DND-41 (cell line): ENCODE data around the gene MRPS14.

ENCODE experiments used
- ATAC-seq: fragments of 200-7000 bp; cut with Tn5 transposase; 3 replicates; pipeline ENCODE4 v1.9.1; 2021; ENCODE audit warnings: low read depth; ENCODE audit not compliant: insufficient read depth
- DNase-seq: peaks from one replicate; pipeline ENCODE4 v3.0.0-alpha.2; 2020
- H2AFZ ChIP-seq: 2 replicates; pipeline ENCODE4 v1.6.0; 2012; ENCODE audit warnings: low read depth, low read length
- H3K27ac ChIP-seq: 2 replicates; pipeline ENCODE4 v1.5.1; 2012; ENCODE audit warnings: low read length, inconsistent platforms
- H3K27me3 ChIP-seq: fragments of 200-600 bp; sonication (generic); 2 replicates; pipeline ENCODE4 v1.6.0; 2012; ENCODE audit warnings: low read length, mild to moderate bottlenecking, inconsistent platforms; ENCODE audit not compliant: insufficient read depth, poor library complexity
- H3K36me3 ChIP-seq: 2 replicates; pipeline ENCODE4 v1.5.1; 2012; ENCODE audit warnings: low read length, inconsistent platforms; ENCODE audit not compliant: insufficient read depth
- H3K4me1 ChIP-seq: 2 replicates; pipeline ENCODE4 v1.5.1; 2012; ENCODE audit warnings: mild to moderate bottlenecking, low read length; ENCODE audit not compliant: insufficient read depth
- H3K4me2 ChIP-seq: 2 replicates; pipeline ENCODE4 v1.6.0; 2012; ENCODE audit warnings: mild to moderate bottlenecking, moderate library complexity, low read length, inconsistent platforms; ENCODE audit not compliant: insufficient read depth
- H3K4me3 ChIP-seq, 2 experiments: fragments of 200-600 bp in 1 of 2; shearing (Covaris generic) in 1 of 2; 2 replicates each; pipeline ENCODE4 v1.5.1; 2012 to 2016; ENCODE audit warnings: inconsistent platforms in 2 of 2, low read length in 2 of 2, mild to moderate bottlenecking in 2 of 2, low read depth in 1 of 2, moderate library complexity in 1 of 2
- H3K79me2 ChIP-seq: 2 replicates; pipeline ENCODE4 v1.6.0; 2012; ENCODE audit warnings: low read length, inconsistent platforms; ENCODE audit not compliant: insufficient read depth
- H3K9ac ChIP-seq: 2 replicates; pipeline ENCODE4 v1.6.0; 2012; ENCODE audit warnings: low read depth, mild to moderate bottlenecking, inconsistent platforms, low read length, moderate library complexity
- H3K9me3 ChIP-seq: 2 replicates; pipeline ENCODE4 v1.5.1; 2012; ENCODE audit warnings: low read length, moderate library complexity, mild to moderate bottlenecking, inconsistent platforms; ENCODE audit not compliant: insufficient read depth, severe bottlenecking
- H4K20me1 ChIP-seq: 2 replicates; pipeline ENCODE4 v1.6.0; 2012; ENCODE audit warnings: low read length; ENCODE audit not compliant: insufficient read depth
- CTCF ChIP-seq: IDR thresholded peaks from 2 replicates; pipeline ENCODE4 v1.5.1; 2012; ENCODE audit warnings: borderline replicate concordance, low read length, moderate library complexity, mild to moderate bottlenecking; ENCODE audit not compliant: poor library complexity, severe bottlenecking; ENCODE audit errors: extremely low read depth
- EZH2 ChIP-seq: IDR thresholded peaks from 3 replicates; pipeline ENCODE4 v1.6.1; 2012; ENCODE audit warnings: borderline replicate concordance, low read depth, mild to moderate bottlenecking, moderate library complexity, low read length, inconsistent platforms; ENCODE audit not compliant: severe bottlenecking

Gene MRPS14

GRCh38 chr1:175023043-175023921 is at the start of gene MRPS14:
Gene MRPS14, minus strand, starts transcription at chr1:175023425. Its CDS starts 17 bp downstream, at chr1:175023408.
- H4K20me1 ChIP-seq = peaks cover 14% of the 10 kb centered on the region; the same call in 1 of the 2 replicates
- no peak for TF ChIP-seq CTCF
- TF ChIP-seq EZH2 = no peak
- no peaks in the 10 kb centered on the region for H3K27me3 ChIP-seq
- DNase-seq (peak; percentile 99), ATAC-seq (peak; percentile 93)
- peak within 1 kb of the TSS; percentile 91 for H3K9ac ChIP-seq
- H3K4me2 ChIP-seq = peak within 1 kb of the TSS; percentile 87
- no peaks in the 10 kb centered on the region for H3K9me3 ChIP-seq
- peak within 1 kb of the TSS; percentile 98 to 99 for H3K4me3 ChIP-seq
- H2AFZ ChIP-seq = peak within 1 kb of the TSS; percentile 90
- peaks cover 28% of the 10 kb centered on the region for H3K4me1 ChIP-seq
- H3K79me2 ChIP-seq = peaks cover 49% of the 10 kb centered on the region
- H3K36me3 ChIP-seq = peaks cover 11% of the 10 kb centered on the region
- H3K27ac ChIP-seq = peak within 1 kb of the TSS; percentile 92

- Histone ChIP-seq H3K4me3 (peak overlapping the region in 1 of 2 experiments; percentile 48; a peak in 2 of 4 replicates), H3K27me3 (peaks cover 7% of the 10 kb centered on the region), H2AFZ (peak overlapping the region; percentile 64), H3K4me2 (peak overlapping the region; percentile 65), H3K27ac (peak overlapping the region; percentile 31), H3K9ac (peak overlapping the region; percentile 33), H3K79me2 (no peaks in the 10 kb centered on the region), H3K4me1 (peaks cover 31% of the 10 kb centered on the region), H3K9me3 (no peaks in the 10 kb centered on the region), H3K36me3 (no peaks in the 10 kb centered on the region), H4K20me1 (no peaks in the 10 kb centered on the region)
- ATAC-seq (peak; percentile 100), DNase-seq (peak; percentile 68)
- TF ChIP-seq CTCF (no peak), EZH2 (no peak)
Observed at GRCh38 chr1:175072099-175072951, 49.1 kb upstream of the MRPS14 start.

- no peak for DNase-seq
- Histone ChIP-seq H3K36me3 (no peaks in the 10 kb centered on the region), H3K4me2 (peak overlapping the region; percentile 65; the same call in 1 of the 2 replicates), H3K4me1 (peaks cover 31% of the 10 kb centered on the region), H4K20me1 (no peaks in the 10 kb centered on the region), H3K9ac (no peak overlapping the region), H3K4me3 (no peak overlapping the region), H3K27ac (no peak overlapping the region), H3K79me2 (no peaks in the 10 kb centered on the region), H2AFZ (peak overlapping the region; percentile 64; the same call in 1 of the 2 replicates), H3K27me3 (peaks cover 10% of the 10 kb centered on the region), H3K9me3 (no peaks in the 10 kb centered on the region)
- TF ChIP-seq EZH2 = no peak
- no peak for TF ChIP-seq CTCF
- no peak for ATAC-seq
Observed at GRCh38 chr1:175071276-175071943, 48.2 kb upstream of the MRPS14 start.
